Panc1 (cell line): ENCODE data around the gene SMCO3. TPM values are rescaled to one million over a fixed set of nuclear protein-coding genes. Genes with fewer than 3 reads are reported as not detected.

Source experiments
- ATAC-seq: fragments of 200-7000 bp; cut with Tn5 transposase; 2 replicates; pipeline ENCODE4 v1.9.1; 2020; ENCODE audit warnings: mild to moderate bottlenecking, moderate library complexity
- BruUV-seq: library from RNA; stranded (reverse); fragments of 400-500 nt; replicated peaks from 2 replicates; lab custom pipeline; 2021; lab: Mats Ljungman, UMichigan
- CTCF ChIA-PET: fragments of 300-600 bp; sonication (Branson Sonifier 250); formaldehyde crosslinking; loops from one replicate; lab custom pipeline; 2022; ENCODE audit warnings: antibody characterized with exemption; lab: Charles Lee
- POLR2A ChIA-PET: fragments of 300-600 bp; sonication (Branson Sonifier 250); formaldehyde crosslinking; loops from one replicate; lab custom pipeline; 2022; ENCODE audit warnings: antibody characterized with exemption; lab: Charles Lee
- DNase-seq: peaks from one replicate; pipeline ENCODE4 v3.0.0-alpha.2; 2010; ENCODE audit warnings: low read depth, low spot score
- H3K27ac ChIP-seq: 2 replicates; pipeline ENCODE4 v1.5.1; 2011; ENCODE audit warnings: mild to moderate bottlenecking, low read length, inconsistent platforms
- H3K27me3 ChIP-seq: fragments of 200-500 bp; sonication (Bioruptor generic); 2 replicates; pipeline ENCODE4 v1.6.0; 2014; ENCODE audit warnings: low read length, inconsistent platforms; ENCODE audit not compliant: control insufficient read depth, insufficient read depth
- H3K36me3 ChIP-seq: fragments of 200-500 bp; sonication (Bioruptor generic); 2 replicates; pipeline ENCODE4 v1.5.1; 2014; ENCODE audit warnings: inconsistent platforms, mild to moderate bottlenecking, low read length, moderate library complexity; ENCODE audit not compliant: control insufficient read depth, insufficient read depth
- H3K4me1 ChIP-seq: 2 replicates; pipeline ENCODE4 v1.5.1; 2011; ENCODE audit warnings: inconsistent platforms, mild to moderate bottlenecking, low read length, moderate library complexity; ENCODE audit not compliant: control insufficient read depth, insufficient read depth
- H3K4me3 ChIP-seq, 2 experiments: 2 replicates each; pipeline ENCODE4 v1.5.1; 2011 to 2012; ENCODE audit warnings: low read depth in 2 of 2, low read length in 2 of 2, mild to moderate bottlenecking in 2 of 2, inconsistent platforms in 1 of 2, moderate library complexity in 1 of 2
- H3K9me3 ChIP-seq: fragments of 200-500 bp; sonication (Bioruptor generic); 2 replicates; pipeline ENCODE4 v1.5.1; 2014; ENCODE audit warnings: low read depth, mild to moderate bottlenecking, inconsistent platforms, low read length, moderate library complexity; ENCODE audit not compliant: control insufficient read depth, insufficient read depth
- POLR2AphosphoS5 ChIP-seq: IDR thresholded peaks from 2 replicates; pipeline ENCODE4 v1.6.1; 2012; ENCODE audit warnings: mild to moderate bottlenecking, low read depth, low read length, moderate library complexity
- SIN3A ChIP-seq: IDR thresholded peaks from 2 replicates; pipeline ENCODE4 v1.6.1; 2012; ENCODE audit warnings: low read depth, mild to moderate bottlenecking, low read length, moderate library complexity, borderline replicate concordance; ENCODE audit not compliant: insufficient read depth
- TCF7L2 ChIP-seq: IDR thresholded peaks from 2 replicates; pipeline ENCODE4 v1.6.1; 2011; ENCODE audit warnings: mild to moderate bottlenecking, low read depth, low read length, inconsistent platforms
- in situ Hi-C: cut with HindIII; loops from 2 replicates; pipeline ENCODE4 v1.10.0; 2016; ENCODE audit warnings: low sequenced_read_pairs, low pct_unique_long_range_greater_than_20kb
- intact Hi-C: fragments of 100-400 bp; cut with micrococcal nuclease; formaldehyde crosslinking; loops from one replicate; pipeline ENCODE4 v1.10.0; 2022; ENCODE audit not compliant: unreplicated experiment
- total RNA-seq: library from RNA; stranded (reverse); gene quantifications from one replicate; pipeline ENCODE4 v1.2.1, GENCODE V29; 2021; ENCODE audit not compliant: unreplicated experiment
- TF ChIP-seq, protein P1 (sequence below): fragments of 450-650 bp; IDR thresholded peaks from 2 replicates; pipeline ENCODE4 v1.5.1; 2017; ENCODE audit warnings: mild to moderate bottlenecking
- TF ChIP-seq, protein P2 (sequence below), 2 experiments: IDR thresholded peaks; 2 replicates each; pipeline ENCODE4 v1.6.1; 2011 to 2012; ENCODE audit warnings: low read depth in 2 of 2, control low read depth in 1 of 2, low read length in 1 of 2, mild to moderate bottlenecking in 1 of 2, moderate library complexity in 1 of 2; ENCODE audit not compliant: insufficient read depth in 1 of 2

The SMCO3 gene
- total RNA-seq, 1 experiment from 2014 or later, result not detected

DNA sequence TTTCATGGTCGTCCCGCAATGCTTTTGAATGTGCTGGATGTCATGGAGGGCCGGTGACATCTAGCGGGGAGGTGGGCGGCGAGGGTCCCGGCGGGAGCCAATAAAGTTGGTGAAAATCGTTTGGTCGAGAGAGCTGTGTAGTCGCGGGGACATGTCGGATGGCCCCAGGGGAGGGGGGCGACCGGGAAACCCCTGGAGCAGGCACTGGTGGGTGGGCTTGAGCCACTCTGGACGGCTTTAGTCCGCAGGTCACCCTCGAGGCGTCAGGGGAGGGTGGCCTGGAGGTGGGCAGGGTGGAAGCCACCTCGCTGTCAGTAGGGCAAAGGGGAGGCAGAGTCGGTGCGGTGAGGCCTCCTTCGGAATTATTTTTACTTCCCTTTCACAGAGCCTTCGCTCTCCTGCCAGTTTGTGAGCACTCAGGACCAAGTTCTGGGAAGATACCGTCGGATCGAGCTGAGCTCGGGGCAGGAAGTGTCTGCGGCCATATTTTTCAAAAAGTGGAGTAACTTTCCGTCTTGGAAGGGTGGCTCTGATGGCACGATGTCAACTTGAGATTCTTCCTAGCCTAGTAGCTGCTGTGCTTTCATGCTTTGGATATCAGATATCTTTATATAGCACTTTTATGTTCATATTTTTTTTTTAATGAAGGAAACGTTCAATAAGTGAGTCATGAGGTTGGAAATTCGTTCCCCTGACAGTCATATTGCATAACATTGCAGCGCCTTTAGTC, 38.9 kb downstream of the SMCO3 start:
- TF ChIP-seq, protein P1, sequence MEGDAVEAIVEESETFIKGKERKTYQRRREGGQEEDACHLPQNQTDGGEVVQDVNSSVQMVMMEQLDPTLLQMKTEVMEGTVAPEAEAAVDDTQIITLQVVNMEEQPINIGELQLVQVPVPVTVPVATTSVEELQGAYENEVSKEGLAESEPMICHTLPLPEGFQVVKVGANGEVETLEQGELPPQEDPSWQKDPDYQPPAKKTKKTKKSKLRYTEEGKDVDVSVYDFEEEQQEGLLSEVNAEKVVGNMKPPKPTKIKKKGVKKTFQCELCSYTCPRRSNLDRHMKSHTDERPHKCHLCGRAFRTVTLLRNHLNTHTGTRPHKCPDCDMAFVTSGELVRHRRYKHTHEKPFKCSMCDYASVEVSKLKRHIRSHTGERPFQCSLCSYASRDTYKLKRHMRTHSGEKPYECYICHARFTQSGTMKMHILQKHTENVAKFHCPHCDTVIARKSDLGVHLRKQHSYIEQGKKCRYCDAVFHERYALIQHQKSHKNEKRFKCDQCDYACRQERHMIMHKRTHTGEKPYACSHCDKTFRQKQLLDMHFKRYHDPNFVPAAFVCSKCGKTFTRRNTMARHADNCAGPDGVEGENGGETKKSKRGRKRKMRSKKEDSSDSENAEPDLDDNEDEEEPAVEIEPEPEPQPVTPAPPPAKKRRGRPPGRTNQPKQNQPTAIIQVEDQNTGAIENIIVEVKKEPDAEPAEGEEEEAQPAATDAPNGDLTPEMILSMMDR, result no peak
- TF ChIP-seq POLR2AphosphoS5 (no peak), SIN3A (no peak; the same call in 1 of the 2 replicates), TCF7L2 (no peak)
- TF ChIP-seq, protein P2, sequence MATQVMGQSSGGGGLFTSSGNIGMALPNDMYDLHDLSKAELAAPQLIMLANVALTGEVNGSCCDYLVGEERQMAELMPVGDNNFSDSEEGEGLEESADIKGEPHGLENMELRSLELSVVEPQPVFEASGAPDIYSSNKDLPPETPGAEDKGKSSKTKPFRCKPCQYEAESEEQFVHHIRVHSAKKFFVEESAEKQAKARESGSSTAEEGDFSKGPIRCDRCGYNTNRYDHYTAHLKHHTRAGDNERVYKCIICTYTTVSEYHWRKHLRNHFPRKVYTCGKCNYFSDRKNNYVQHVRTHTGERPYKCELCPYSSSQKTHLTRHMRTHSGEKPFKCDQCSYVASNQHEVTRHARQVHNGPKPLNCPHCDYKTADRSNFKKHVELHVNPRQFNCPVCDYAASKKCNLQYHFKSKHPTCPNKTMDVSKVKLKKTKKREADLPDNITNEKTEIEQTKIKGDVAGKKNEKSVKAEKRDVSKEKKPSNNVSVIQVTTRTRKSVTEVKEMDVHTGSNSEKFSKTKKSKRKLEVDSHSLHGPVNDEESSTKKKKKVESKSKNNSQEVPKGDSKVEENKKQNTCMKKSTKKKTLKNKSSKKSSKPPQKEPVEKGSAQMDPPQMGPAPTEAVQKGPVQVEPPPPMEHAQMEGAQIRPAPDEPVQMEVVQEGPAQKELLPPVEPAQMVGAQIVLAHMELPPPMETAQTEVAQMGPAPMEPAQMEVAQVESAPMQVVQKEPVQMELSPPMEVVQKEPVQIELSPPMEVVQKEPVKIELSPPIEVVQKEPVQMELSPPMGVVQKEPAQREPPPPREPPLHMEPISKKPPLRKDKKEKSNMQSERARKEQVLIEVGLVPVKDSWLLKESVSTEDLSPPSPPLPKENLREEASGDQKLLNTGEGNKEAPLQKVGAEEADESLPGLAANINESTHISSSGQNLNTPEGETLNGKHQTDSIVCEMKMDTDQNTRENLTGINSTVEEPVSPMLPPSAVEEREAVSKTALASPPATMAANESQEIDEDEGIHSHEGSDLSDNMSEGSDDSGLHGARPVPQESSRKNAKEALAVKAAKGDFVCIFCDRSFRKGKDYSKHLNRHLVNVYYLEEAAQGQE (IDR thresholded peaks at IDR 0.05; ENCODE audit: insufficient read depth in 1 of 2, low read depth in 2 of 2, low read length in 1 of 2), result no peak
- ChIA-PET POLR2A (interaction anchor here (0.6 to 0.7 kb wide), 2 partner anchors 72 to 197 kb away, joined by 3 to 4 read pairs; no protein-coding TSS in a partner anchor), CTCF (no interaction called here)
- peaks cover 12% of the 10 kb centered on the region for H3K4me1 ChIP-seq
- no peaks in the 10 kb centered on the region; the same call in none of the 2 replicates for H3K36me3 ChIP-seq
- ATAC-seq, result no peak
- no TSS peak for BruUV-seq
- intact Hi-C loops, result no loop called here
- H3K4me3 ChIP-seq, result peak overlapping the region; percentile 86 to 88
- H3K27ac ChIP-seq, result peak overlapping the region; percentile 93
- no peaks in the 10 kb centered on the region for H3K9me3 ChIP-seq
- in situ Hi-C loops, result no loop called here
- H3K27me3 ChIP-seq, result no peaks in the 10 kb centered on the region
- no peak for DNase-seq

DNA sequence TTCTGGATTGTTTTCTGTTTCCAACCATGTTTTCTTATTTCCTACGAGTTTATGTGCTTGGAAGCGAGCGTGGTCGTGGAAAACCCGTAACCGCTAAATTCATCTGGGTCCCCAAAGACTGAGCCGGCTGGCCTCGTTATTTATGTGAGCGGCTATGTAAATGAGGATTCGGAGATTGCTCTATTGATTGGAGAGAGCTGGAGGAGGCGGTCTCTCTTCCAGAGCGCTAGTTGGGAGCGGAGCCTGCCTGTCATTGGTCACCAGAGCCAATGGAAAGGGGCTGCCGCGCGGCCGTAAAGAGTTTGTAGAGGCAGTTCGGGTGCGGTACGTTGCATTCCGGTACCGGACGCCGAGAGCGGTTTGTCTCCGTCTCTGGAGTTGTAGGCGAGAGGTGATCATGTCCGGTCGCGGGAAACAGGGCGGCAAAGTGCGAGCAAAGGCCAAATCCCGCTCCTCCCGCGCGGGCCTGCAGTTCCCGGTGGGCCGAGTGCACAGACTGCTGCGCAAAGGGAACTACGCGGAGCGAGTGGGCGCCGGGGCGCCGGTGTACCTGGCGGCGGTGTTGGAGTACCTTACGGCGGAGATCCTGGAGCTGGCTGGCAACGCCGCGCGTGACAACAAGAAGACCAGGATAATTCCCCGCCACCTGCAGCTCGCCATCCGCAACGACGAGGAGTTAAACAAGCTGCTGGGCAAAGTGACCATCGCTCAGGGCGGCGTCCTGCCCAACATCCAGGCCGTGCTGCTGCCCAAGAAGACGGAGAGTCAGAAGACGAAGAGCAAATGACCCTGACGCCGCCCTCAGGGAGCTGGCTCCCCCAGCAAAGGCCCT, 39.7 kb downstream of the SMCO3 start:
- BruUV-seq, result TSS peak; percentile 97
- Histone ChIP-seq H3K4me1 (peaks cover 12% of the 10 kb centered on the region), H3K27me3 (no peaks in the 10 kb centered on the region), H3K36me3 (no peaks in the 10 kb centered on the region; the same call in none of the 2 replicates), H3K4me3 (peak overlapping the region; percentile 86 to 88), H3K9me3 (no peaks in the 10 kb centered on the region), H3K27ac (peak overlapping the region; percentile 93)
- in situ Hi-C loops (no loop called here), intact Hi-C loops (no loop called here)
- TF ChIP-seq SIN3A (no peak), POLR2AphosphoS5 (peak; percentile 94)
- ATAC-seq (peak; percentile 84), DNase-seq (peak; percentile 91)
- ChIA-PET POLR2A (no interaction called here), CTCF (no interaction called here)
